GM18502 (cell line): ENCODE measurements around the gene BBS4.
"Not testable (repeated sequence)": the region's sequence is repeated elsewhere in the genome, so short reads cannot be mapped to it uniquely, and the experiment has no call there.

ENCODE experiments used
- ATAC-seq: cut with Tn5 transposase; IDR thresholded peaks from one replicate; pipeline ENCODE4 v1.9.1; 2021; ENCODE audit warnings: mild to moderate bottlenecking; ENCODE audit not compliant: unreplicated experiment, poor library complexity

Gene BBS4

DNA sequence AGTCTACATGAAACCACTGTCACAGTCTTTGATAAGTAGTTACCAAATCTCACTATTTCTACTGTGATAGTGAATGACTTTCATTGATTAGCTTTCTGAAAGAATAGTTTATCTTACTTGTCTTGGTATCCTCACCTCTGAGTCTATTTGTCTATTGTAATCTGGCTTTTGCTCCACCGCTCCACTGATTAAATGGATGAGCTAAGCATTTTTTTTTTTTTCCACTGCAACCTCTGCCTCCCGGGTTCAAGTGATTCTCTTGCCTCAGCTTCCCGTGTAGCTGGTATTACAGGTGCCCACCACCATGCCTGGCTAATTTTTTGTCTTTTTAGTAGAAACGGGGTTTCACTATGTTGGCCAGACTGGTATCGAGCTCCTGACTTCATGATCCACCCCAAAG lies 12.9 kb downstream of the BBS4 start:
- no peak for ATAC-seq

DNA sequence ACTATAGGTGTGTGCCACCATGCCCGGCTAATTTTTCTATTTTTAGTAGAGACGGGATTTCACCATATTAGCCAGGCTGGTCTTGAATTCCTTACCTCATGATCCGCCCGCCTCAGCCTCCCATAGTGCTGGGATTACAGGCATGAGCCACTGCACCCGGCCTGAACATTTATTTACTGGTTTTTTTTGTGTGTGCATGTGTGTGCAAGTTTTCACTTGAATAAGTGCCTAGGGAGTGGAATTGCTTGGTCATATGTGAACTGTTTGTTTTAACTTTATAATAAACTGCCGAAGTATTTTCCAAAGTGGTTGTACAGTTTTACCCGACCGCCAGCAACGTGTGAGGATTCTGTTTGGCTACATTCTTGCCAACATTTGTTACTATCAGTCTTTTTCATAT lies 14.1 kb downstream of the BBS4 start:
- no peak for ATAC-seq

DNA sequence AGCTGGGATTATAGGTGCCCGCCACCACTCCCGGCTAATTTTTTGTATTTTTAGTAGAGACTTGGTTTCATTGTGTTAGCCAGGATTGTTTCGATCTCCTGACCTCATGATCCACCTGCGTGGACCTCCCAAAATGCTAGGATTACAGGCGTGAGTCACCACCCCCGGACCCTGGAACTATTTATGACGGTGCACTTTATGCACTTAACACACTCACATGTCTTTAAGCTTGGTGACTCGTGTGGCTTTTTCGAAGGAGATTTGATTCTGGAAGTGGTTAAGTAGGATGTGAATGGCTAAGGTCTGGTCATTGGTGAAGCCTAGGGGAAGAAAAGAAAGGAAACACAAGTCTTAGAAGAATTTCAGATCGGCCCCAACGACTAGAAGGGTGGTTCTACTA lies 20.3 kb downstream of the BBS4 start:
- ATAC-seq, result no peak

- not testable (repeated sequence) for ATAC-seq
Measured at GRCh38 chr15:72708551-72709303, 22.7 kb downstream of the BBS4 start.

DNA sequence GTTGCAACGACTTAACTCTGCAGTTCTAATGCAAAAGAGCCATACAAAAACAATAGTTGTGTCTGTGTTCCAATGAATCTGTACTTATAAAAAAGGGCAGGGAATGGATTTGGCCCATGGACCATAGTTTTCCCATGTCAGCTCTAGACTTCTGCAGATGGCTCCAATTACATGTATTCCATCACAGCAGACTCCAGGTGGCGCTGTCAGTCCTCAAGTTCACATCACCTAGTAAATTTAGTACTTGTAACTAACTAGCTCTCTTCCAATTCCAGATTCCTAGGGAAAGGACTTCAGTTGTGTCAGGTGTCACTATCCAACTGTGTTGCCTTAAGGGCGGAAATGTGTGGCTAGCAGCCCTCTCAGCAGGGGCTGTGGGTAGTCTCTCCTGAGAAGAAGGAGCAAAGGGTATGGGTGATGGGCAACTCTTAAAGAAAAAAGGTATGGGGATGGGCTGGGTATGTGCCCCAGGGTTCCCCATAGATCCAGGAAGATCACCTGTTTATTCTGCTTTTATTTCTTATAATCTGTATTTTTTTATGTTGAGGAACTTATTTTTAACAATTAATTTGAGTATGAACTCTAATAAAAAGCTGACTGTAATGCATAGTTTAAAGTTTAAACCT lies 36.2 kb downstream of the BBS4 start:
- no peak for ATAC-seq

- ATAC-seq, result no peak
Measured at GRCh38 chr15:72724028-72724427, 38.0 kb downstream of the BBS4 start.

- ATAC-seq, result no peak
Measured at GRCh38 chr15:72725446-72725845, 39.4 kb downstream of the BBS4 start.

- ATAC-seq, result not testable (repeated sequence)
Measured at GRCh38 chr15:72725851-72726250, 39.8 kb downstream of the BBS4 start.

- ATAC-seq, result no peak
Measured at GRCh38 chr15:72727154-72727553, 41.1 kb downstream of the BBS4 start.

DNA sequence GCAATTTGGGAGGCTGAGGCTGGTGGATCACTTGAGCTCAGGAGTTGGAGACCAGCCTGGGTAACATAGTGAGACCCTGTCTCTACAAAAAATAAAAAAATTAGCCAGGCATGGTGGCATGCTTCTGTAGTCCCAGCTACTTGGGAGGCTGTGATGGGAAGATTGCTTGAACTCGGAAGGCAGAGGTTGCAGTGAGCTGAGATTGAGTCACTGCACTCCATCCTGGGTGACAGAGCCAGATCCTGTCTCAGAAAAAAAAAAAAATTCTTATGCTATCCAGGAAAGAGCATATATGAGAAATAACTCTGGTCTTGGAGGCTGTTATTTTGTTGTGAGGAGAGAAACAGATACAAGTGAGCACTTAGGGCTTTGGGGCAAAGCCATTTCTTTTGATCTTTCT lies 42.2 kb downstream of the BBS4 start:
- ATAC-seq, result not testable (repeated sequence)

GRCh38 chr15:72728821-72729220 lies 42.8 kb downstream of the BBS4 start:
- ATAC-seq, result no peak

GRCh38 chr15:72732086-72732485 lies 46.1 kb downstream of the BBS4 start:
- ATAC-seq, result no peak

GRCh38 chr15:72732516-72732915 lies 46.5 kb downstream of the BBS4 start:
- no peak for ATAC-seq

DNA sequence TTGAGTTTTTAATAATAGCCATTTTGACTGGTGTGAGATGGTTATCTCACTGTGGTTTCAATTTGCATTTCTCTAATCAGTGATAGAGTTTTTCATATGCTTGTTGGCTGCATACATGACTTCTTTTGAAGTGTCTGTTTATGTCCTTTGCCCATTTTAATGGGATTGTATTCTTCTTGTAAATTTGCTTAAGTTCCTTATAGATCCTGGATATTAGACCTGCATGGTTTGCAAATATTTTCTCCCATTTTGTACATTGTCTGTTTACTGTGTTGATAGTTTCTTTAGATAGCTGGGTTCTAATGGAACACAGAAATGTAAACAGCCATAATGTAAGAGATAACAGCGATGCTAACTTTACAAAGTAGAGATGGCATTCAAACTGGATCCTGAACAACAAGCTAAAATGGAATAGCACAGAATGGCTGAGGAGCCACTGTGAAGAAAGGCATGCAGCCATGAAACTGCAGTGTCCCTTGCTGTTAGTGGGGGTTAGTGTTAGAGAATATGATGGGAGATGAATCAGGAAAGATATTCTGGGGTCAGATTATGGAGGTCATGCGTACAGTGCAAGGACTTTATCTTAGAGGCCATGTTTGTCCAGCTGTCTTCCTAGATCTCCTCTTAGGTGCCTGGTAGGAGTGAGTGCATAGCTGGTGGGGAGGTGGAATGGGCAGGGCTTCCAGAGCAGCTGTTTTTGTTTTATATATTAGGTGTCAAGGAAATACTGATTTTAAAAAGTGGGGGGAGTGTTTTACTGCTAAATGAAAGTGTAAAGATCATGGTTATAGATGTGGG lies 48.1 kb downstream of the BBS4 start:
- ATAC-seq, result no peak

GRCh38 chr15:72735111-72735510 lies 49.1 kb downstream of the BBS4 start:
- ATAC-seq, result no peak

DNA sequence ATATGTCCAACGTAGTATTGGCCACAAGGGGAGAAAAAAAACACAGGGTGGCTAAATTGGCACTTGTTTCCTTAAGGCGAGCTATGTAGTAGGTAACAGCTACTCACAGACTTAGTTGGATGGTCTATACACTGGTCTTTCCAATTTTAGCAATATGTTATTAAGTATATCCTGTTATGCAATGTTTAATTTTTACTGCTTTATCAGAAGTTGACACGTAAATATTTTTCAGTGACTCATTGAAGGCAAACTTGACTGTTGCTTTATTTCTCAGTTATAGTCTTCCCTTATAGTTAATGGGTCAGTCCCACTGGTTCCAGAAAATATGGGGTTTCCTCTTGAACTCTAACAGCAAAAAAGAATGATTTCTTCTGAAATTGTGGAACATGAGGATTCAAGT lies 51.1 kb downstream of the BBS4 start:
- ATAC-seq, result no peak

DNA sequence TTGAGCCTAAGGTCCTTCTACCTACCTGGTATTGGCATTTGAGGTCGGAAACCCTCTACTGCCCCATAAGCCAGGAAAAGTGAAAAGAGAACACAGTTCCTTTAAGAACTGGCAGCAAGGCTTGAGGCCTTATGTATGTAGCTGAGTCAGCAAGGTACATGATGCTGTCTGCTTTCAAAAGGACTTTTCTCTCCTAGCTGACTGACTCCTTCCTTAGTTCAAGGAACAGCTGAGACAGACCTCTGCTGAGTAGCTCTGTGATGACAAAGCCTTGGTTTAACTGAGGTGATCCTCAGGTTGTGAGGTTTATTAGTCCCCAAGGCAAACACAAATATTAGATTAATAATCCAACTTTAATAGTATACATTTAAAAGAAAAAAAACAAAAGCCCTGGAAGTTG lies 51.7 kb downstream of the BBS4 start:
- no peak for ATAC-seq

DNA sequence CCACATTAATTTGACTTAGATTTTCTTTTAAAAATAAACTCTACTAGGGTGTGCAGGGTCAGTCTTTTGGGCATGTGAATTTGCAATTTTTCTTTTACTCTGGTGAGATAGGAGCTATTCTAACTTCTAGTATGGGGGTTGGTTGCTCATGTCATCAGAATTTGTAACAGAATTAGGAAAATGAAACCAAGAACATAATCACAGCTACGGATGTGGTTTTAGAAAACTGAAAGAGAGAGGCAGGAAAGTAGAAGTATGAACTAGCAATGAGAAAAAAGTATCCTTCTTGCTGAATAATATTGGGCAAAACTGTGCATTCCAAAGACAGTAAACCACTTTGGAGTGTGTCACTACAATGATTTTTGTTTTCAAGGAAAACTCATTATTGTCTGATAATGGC lies 54.2 kb downstream of the BBS4 start:
- ATAC-seq, result peak; percentile 78

- no peak for ATAC-seq
Measured at GRCh38 chr15:72749700-72750099, 63.7 kb downstream of the BBS4 start.

DNA sequence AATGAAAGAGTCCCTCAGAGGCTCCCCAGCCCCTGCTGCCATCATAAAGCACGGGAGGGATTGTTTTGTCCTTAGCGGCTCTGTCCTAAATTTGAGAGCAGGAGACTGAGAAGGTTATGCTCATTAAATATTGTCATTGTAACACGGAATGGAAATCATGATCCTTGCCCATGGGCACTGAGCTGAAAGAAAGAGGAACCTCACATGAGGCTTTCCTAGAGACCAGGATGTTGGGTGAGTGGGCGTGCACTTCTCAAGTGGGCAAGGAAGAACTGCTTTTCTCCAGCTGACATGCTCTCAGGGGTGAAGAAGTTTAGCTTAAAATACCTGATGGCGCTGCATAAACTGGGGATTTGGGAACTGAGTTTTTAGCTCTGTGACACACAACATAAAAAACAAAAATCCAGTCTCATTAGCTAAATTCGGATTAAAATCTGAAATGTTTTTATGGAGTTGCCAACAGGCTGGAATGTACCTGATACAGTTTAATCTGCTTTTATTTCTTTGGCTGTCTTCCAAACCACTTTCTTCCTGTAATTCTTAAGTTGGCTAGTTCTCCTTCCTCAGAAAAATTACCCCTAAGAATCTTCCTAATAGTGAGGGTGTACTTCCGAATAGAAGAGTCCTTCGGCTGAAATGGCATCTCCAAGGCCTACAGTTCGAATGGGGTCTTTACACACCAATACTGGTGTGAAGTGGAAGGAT lies 65.9 kb downstream of the BBS4 start:
- ATAC-seq, result no peak

- ATAC-seq, result no peak
Measured at GRCh38 chr15:72754096-72754495, 68.1 kb downstream of the BBS4 start.
